GM19452 (cell line): Measurements from ENCODE around the gene ITGA3.

ENCODE experiments used
- ATAC-seq: cut with Tn5 transposase; IDR thresholded peaks from one replicate; pipeline ENCODE4 v1.9.1; 2021; ENCODE audit not compliant: unreplicated experiment

Gene ITGA3

DNA sequence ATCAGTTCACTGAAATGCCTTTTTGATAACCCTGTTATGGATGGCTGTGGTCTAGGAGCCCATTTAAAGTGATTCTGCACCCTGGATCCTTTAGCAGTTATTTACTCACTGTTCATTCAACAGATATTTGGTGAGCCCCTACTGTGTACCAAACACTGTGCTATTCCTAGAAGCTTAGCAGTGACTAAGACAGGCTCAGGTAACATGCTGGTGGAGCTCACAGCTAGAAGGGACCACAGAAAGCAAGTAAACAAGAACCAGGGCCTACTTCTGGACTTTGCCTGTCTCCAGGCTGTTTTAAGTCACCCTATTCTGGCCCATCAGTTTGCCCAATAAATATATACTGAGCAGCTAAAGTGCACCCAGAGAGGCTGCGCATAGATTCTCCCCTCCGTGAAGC, 11.1 kb downstream of the ITGA3 start:
- ATAC-seq: no peak

DNA sequence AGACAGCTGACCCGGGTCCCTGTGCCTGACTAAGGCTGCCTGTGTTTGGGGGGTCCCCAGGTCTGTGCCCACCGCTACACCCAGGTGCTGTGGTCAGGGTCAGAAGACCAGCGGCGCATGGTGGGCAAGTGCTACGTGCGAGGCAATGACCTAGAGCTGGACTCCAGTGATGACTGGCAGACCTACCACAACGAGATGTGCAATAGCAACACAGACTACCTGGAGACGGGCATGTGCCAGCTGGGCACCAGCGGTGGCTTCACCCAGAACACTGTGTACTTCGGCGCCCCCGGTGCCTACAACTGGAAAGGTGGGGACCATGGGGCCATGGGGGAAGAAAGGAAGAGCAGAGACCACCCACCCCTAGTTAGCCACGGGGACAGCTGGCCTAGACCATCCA, 12.1 kb downstream of the ITGA3 start:
- no peak for ATAC-seq

DNA sequence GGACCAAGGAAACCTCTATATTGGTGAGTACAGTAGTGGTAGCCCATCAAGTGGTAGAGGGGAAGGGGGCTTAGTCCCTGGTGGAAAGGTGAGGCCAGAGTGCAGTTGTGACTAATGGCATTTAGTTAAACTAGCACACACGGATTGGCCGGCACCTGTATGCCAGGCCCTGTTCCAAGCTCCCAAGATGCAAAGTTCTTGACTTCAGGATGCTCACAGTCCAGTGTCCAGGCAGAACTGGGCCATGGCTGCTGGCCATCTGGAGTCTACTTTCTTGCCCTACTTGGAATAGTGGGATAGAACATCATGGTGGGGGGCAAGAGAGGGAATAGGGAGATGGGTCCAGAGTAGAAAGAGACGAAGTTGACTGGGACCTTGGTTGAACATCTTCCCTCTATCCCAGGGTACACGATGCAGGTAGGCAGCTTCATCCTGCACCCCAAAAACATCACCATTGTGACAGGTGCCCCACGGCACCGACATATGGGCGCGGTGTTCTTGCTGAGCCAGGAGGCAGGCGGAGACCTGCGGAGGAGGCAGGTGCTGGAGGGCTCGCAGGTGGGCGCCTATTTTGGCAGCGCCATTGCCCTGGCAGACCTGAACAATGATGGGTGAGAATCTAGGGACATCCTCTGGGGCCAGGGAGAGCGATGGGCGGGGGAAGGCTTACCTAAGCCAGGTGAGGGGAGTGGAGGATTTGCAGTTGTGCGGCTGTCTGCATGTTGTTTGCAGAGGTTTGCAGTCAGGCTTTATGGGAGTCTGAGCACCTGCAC, 15.2 kb downstream of the ITGA3 start:
- ATAC-seq: no peak

- ATAC-seq: no peak
Observed at GRCh38 chr17:50071692-50072091, 15.8 kb downstream of the ITGA3 start.

- no peak for ATAC-seq
Observed at GRCh38 chr17:50072130-50072529, 16.2 kb downstream of the ITGA3 start.

DNA sequence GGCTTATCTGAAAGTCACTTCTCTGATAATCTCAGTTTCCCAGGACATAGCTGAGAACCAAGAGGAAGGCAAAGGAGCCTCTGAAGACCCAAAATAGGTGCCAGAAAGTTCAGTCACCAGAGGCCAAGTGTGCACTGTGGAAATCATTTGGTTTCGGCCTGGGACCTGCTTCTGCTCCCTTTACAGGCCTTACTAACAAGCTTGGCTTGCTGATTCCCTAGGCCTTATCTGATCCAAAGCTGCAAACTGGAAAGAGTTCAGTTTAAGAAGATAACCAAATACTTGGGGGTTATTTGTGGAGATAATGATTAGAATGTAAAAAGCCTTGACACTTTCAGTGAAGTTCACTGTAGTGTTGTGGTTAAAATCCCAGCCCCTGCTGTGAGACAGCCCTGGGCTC, 17.0 kb downstream of the ITGA3 start:
- no peak for ATAC-seq

- no peak for ATAC-seq
Observed at GRCh38 chr17:50074227-50074626, 18.3 kb downstream of the ITGA3 start.

DNA sequence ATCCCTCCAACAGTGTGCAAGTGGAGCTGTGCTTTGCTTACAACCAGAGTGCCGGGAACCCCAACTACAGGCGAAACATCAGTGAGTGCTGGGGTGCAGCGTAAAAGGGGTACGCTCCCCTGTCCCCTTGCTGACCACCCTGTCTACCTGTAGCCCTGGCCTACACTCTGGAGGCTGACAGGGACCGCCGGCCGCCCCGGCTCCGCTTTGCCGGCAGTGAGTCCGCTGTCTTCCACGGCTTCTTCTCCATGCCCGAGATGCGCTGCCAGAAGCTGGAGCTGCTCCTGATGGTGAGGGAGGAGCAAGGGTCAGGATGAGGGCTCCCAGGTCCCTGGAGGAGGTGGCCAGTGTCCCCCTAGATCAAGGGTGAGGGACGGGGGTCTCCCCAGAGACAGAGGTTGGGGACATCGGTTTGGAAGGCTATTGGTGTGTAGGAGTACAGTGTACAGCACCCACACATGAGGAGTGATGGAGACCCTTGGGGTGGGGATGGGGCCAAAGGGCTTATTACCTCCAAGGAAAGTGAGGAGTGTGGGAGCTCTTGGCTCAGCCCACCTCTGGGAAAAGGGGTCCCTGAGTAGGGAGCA, 19.6 kb downstream of the ITGA3 start:
- no peak for ATAC-seq

GRCh38 chr17:50076221-50076590, 20.3 kb downstream of the ITGA3 start:
- ATAC-seq: no peak

- no peak for ATAC-seq
Observed at GRCh38 chr17:50076591-50077235, 20.8 kb downstream of the ITGA3 start.

- no peak for ATAC-seq
Observed at GRCh38 chr17:50078430-50078829, 22.5 kb downstream of the ITGA3 start.

DNA sequence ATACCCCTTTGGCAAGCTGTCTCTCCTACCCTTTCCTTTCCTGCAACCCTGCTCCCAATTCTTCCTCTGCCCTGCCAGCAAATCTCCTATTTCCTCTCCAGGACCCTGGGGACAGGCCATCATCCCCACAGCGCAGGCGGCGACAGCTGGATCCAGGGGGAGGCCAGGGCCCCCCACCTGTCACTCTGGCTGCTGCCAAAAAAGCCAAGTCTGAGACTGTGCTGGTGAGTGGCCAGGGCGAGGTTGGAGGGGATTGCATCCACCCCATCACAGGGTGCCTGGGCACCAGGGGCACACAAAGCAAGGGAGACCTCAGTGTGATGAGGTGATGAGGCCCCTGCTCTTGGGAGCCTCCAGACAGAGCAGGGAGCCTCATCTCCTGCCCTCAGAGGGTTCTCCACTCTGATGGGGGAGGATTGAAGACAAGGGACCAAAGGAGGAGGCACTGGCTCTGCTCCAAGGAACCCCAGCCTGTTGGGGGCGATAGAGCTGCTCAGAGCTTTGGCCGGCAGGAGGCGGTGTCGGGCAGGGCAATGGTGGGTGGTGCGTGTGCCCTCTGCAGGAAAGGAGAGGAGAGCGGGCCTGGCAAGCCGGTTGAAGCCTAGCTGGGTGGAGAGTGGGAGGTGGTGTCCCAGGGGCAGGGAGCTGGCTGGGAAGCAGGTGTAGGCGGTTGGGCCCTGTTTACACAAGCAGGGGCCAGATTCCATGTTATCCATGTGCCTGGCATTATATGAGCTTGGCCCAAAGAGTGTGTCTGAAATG, 23.6 kb downstream of the ITGA3 start:
- no peak for ATAC-seq

DNA sequence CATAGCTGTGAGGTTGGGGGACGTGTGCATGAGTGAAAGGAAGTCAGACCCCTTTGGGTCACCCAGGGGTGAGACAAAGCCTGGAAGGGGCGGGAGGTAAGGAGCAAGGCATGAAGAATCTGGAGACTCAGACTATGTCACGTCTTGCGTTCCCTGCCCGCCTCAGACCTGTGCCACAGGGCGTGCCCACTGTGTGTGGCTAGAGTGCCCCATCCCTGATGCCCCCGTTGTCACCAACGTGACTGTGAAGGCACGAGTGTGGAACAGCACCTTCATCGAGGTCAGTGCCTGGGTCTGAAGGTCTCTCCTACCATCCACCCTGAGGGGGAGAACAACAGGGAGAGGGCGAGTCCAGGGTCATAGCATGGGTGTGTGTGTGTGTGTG, 24.2 kb downstream of the ITGA3 start:
- no peak for ATAC-seq

GRCh38 chr17:50080827-50081226, 24.9 kb downstream of the ITGA3 start:
- no peak for ATAC-seq

DNA sequence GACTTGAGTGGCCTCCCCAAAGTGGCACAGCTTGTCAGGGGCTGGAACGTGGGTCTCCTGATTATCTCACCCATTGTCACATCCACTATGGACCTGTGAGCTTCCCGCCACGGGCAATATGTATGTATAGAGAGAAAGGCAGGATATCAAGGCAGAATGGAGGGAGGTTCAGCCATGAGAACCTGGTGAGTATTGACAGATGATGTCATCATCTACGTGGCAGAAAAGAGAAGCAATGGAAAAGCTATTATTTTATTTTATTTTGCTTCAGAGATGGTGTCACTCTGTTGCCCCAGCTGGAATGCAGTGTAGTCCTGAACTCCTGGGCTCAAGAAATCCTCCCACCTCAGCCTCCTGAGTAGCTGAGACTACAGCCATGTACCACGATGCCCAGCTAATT, 25.8 kb downstream of the ITGA3 start:
- no peak for ATAC-seq

DNA sequence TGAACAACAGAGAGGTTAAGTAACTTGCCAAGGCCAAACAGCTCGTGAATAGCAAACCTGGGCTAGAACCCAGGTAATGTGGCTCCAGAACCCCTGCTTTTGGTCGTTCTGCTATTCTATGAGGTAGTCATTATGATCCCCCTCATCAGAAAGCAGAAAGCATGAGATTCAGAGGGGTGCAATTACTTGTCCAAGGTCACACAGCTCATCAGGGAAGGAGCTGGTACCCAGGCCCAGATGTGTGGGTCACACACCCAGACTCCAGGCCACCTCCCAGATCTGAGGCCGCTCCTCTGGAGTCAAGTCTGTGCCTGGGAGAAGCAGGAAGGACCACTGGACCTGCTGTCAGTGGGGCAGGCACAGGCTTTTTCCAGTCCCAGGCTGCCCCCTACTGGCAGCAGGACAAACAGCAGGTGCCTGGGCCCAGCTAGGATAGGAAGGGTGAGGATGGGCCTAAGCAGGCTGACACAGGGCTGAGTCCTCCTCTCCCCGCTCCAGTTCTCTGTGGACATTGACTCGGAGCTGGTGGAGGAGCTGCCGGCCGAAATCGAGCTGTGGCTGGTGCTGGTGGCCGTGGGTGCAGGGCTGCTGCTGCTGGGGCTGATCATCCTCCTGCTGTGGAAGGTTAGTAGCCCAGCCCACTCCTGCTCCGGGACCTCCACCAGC, 31.5 kb downstream of the ITGA3 start:
- no peak for ATAC-seq

DNA sequence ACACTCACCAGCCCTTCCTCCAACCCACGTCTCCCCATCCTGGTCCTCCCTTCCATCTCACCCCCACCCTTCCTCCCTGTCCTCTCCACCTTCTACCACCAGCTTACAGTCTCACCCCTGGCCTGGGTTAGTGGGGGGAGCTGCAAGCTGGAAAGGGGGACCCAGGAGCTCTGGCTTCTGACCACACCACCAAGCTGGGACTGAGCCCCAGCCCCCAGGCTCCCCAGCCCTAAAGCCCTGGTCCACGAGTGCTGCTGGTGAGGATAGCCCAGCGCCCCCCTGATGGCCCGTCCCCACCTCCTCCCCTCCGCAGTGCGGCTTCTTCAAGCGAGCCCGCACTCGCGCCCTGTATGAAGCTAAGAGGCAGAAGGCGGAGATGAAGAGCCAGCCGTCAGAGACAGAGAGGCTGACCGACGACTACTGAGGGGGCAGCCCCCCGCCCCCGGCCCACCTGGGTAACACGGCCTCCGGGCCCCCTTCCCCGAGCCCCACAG, 32.0 kb downstream of the ITGA3 start:
- ATAC-seq: no peak

DNA sequence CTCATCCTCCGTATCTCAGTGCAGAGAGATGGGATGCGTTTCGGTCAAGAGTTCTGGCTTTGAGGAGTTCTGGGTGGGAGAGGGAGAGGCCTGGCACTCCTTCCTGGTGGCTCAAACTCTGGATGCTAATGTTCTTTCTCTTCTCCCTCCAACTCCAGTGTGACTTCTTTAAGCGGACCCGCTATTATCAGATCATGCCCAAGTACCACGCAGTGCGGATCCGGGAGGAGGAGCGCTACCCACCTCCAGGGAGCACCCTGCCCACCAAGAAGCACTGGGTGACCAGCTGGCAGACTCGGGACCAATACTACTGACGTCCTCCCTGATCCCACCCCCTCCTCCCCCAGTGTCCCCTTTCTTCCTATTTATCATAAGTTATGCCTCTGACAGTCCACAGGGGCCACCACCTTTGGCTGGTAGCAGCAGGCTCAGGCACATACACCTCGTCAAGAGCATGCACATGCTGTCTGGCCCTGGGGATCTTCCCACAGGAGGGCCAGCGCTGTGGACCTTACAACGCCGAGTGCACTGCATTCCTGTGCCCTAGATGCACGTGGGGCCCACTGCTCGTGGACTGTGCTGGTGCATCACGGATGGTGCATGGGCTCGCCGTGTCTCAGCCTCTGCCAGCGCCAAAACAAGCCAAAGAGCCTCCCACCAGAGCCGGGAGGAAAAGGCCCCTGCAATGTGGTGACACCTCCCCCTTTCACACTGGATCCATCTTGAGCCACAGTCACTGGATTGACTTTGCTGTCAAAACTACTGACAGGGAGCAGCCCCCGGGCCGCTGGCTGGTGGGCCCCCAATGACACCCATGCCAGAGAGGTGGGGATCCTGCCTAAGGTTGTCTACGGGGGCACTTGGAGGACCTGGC, 33.3 kb downstream of the ITGA3 start:
- no peak for ATAC-seq

- no peak for ATAC-seq
Observed at GRCh38 chr17:50090071-50090470, 34.2 kb downstream of the ITGA3 start.
